SU-DHL-6 (cell line): ENCODE measurements around the gene PECR.

ENCODE experiments used
- CTCF ChIP-seq: fragments of 200-600 bp; sonication (generic); IDR thresholded peaks from one replicate; pipeline ENCODE4 v1.5.1; 2017; ENCODE audit warnings: antibody characterized with exemption, mild to moderate bottlenecking, low read length, moderate library complexity; ENCODE audit not compliant: insufficient read depth, poor library complexity, severe bottlenecking
- EZH2phosphoT487 ChIP-seq: fragments of 200-600 bp; sonication (generic), shearing (Covaris generic); conservative IDR thresholded peaks from 2 replicates; pipeline ENCODE4 v1.6.1; 2018; ENCODE audit warnings: mild to moderate bottlenecking, antibody characterized with exemption, low read length, moderate library complexity, mixed read lengths

- no peak for TF ChIP-seq CTCF
- TF ChIP-seq EZH2phosphoT487: no peak
These were observed 26.2 kb upstream of the PECR start for GRCh38 chr2:216107760-216108159.
